Stimulated activated memory B cell treated with anti-CD40 and anti-IgM and Interleukin-4, amounts not matched to agents 10 μg/mL and 1 μg/mL and 100 μg/mL, for 72 hours (primary cell): ENCODE results near the gene FAM193A.
"Not testable (repeated sequence)": the region's sequence is repeated elsewhere in the genome, so short reads cannot be mapped to it uniquely, and the experiment has no call there.

Experiments
- ATAC-seq: fragments of 150-1000 bp; cut with Tn5 transposase; 2 replicates; pipeline ENCODE4 v1.10.0; 2021
- H3K27ac Mint-ChIP-seq: one replicate; pipeline ENCODE4 v1.8.0; 2022; ENCODE audit warnings: mild to moderate bottlenecking, mixed read lengths
- H3K27me3 Mint-ChIP-seq: one replicate; pipeline ENCODE4 v1.8.0; 2022; ENCODE audit warnings: mixed read lengths
- H3K36me3 Mint-ChIP-seq: one replicate; pipeline ENCODE4 v1.8.0; 2022; ENCODE audit warnings: mixed read lengths
- H3K4me1 Mint-ChIP-seq: one replicate; pipeline ENCODE4 v1.8.0; 2022; ENCODE audit warnings: mixed read lengths
- H3K4me3 Mint-ChIP-seq: one replicate; pipeline ENCODE4 v1.8.0; 2022; ENCODE audit warnings: mild to moderate bottlenecking, moderate library complexity, mixed read lengths
- H3K9me3 Mint-ChIP-seq: one replicate; pipeline ENCODE4 v1.8.0; 2022; ENCODE audit warnings: mixed read lengths

FAM193A gene

GRCh38 chr4:2767705-2768074 lies 231.2 kb downstream of the FAM193A start:
- Mint-ChIP-seq H3K36me3 (peaks cover 6% of the 10 kb centered on the region), H3K27ac (no peak overlapping the region), H3K4me3 (no peak overlapping the region), H3K27me3 (no peaks in the 10 kb centered on the region), H3K9me3 (peaks cover 10% of the 10 kb centered on the region), H3K4me1 (peaks cover 12% of the 10 kb centered on the region)
- no peak for ATAC-seq

- Mint-ChIP-seq H3K4me3 (no peak overlapping the region), H3K4me1 (peaks cover 12% of the 10 kb centered on the region), H3K27me3 (no peaks in the 10 kb centered on the region), H3K9me3 (peaks cover 10% of the 10 kb centered on the region), H3K36me3 (peaks cover 6% of the 10 kb centered on the region), H3K27ac (no peak overlapping the region)
- no peak for ATAC-seq
These were observed 231.7 kb downstream of the FAM193A start for GRCh38 chr4:2768124-2768523.

- no peak for ATAC-seq
- Mint-ChIP-seq H3K4me3 (no peak overlapping the region), H3K4me1 (peaks cover 12% of the 10 kb centered on the region), H3K27me3 (no peaks in the 10 kb centered on the region), H3K27ac (no peak overlapping the region), H3K36me3 (peaks cover 6% of the 10 kb centered on the region), H3K9me3 (peaks cover 10% of the 10 kb centered on the region)
These were observed 232.5 kb downstream of the FAM193A start for GRCh38 chr4:2768921-2769336.

GRCh38 chr4:2771264-2771663 lies 234.8 kb downstream of the FAM193A start:
- Mint-ChIP-seq H3K27ac (no peak overlapping the region), H3K4me1 (peaks cover 12% of the 10 kb centered on the region), H3K36me3 (peaks cover 6% of the 10 kb centered on the region), H3K27me3 (no peaks in the 10 kb centered on the region), H3K9me3 (peaks cover 10% of the 10 kb centered on the region), H3K4me3 (no peak overlapping the region)
- ATAC-seq, result no peak

- H3K27ac Mint-ChIP-seq, H3K4me3 Mint-ChIP-seq, H3K36me3 Mint-ChIP-seq, H3K4me1 Mint-ChIP-seq, H3K27me3 Mint-ChIP-seq, ATAC-seq: not testable (repeated sequence)
- peaks cover 19% of the 10 kb centered on the region for H3K9me3 Mint-ChIP-seq
These were observed 244.2 kb downstream of the FAM193A start for GRCh38 chr4:2780643-2781042.

- peaks cover 19% of the 10 kb centered on the region for H3K9me3 Mint-ChIP-seq
- H3K4me1 Mint-ChIP-seq, result peaks cover 13% of the 10 kb centered on the region
- H3K36me3 Mint-ChIP-seq, result no peaks in the 10 kb centered on the region
- no peaks in the 10 kb centered on the region for H3K27me3 Mint-ChIP-seq
- H3K4me3 Mint-ChIP-seq, result no peak overlapping the region
- no peak overlapping the region for H3K27ac Mint-ChIP-seq
- ATAC-seq, result no peak
These were observed 245.5 kb downstream of the FAM193A start for GRCh38 chr4:2781911-2782310.
